Glomerular endothelial cell (primary cell): ENCODE results near the gene BHLHE23. TPM values are rescaled to one million over a fixed set of nuclear protein-coding genes. Genes with fewer than 3 reads are reported as not detected.
"Not testable (repeated sequence)": the region's sequence is repeated elsewhere in the genome, so short reads cannot be mapped to it uniquely, and the experiment has no call there.

Experiments
- DNase-seq: peaks from one replicate; pipeline ENCODE4 v3.0.0-alpha.2; 2011; ENCODE audit warnings: low read depth, low spot score; ENCODE audit errors: extremely low read depth
- total RNA-seq: library from RNA; depleted of rRNA; stranded (reverse); fragments of >200 nt; gene quantifications from 2 replicates; pipeline ENCODE4 v1.2.3, GENCODE V29; 2015

The BHLHE23 gene
- total RNA-seq, 1 donor from 2014 or later, result not detected

GRCh38 chr20:63043348-63044203, 36.8 kb upstream of the BHLHE23 start:
- no peak for DNase-seq

DNA sequence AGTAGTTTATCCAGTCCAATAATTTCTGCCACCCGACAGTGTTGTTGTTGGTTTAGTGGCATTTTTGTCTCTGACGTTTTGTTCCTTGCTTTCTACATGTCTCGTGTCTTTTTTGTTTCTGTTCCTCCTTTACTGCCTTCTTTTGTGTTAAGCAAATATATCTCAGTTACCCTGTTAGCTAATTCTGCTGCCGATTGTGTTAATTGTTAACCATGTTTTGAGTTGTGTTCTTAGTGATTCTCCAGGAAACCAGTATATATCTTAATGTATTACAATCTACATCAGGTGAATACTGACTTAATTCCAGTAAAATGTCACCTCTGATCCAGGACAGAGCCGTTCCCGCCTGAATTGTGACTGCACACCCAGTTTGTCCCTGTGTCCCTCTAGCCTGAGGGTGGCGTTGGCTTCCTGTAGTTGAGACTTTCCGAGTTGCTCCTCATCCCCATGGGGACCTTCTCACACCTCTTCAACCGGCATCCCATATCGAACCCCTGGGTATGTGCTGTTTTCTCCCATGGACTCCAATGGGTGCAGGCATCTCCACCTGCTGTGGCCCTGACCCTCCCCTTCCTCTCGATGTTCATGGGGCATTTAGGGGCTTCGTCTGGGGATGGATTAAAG, 35.8 kb upstream of the BHLHE23 start:
- DNase-seq, result no peak

DNA sequence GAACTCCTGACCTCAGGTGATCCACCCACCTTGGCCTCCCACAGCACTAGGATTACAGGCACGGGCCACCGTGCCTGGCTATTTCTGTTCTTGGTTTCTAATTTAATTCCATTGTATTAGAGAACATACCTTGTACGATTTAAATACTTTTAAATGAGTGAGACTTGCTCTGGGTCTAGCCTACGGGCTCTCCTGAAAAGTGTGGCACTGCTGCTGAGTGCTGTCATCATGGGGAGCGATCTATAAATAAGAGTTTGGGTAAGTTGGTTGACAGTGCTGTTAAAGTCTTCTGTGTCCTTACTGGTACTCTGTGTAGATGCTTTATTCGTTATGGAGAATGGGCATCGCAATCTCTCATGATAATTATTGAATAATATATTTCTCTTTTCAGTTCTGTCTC, 35.0 kb upstream of the BHLHE23 start:
- no peak for DNase-seq

GRCh38 chr20:63037669-63038268, 31.0 kb upstream of the BHLHE23 start:
- DNase-seq, result no peak

- DNase-seq, result no peak
Observed at GRCh38 chr20:63036291-63036690, 29.5 kb upstream of the BHLHE23 start.

DNA sequence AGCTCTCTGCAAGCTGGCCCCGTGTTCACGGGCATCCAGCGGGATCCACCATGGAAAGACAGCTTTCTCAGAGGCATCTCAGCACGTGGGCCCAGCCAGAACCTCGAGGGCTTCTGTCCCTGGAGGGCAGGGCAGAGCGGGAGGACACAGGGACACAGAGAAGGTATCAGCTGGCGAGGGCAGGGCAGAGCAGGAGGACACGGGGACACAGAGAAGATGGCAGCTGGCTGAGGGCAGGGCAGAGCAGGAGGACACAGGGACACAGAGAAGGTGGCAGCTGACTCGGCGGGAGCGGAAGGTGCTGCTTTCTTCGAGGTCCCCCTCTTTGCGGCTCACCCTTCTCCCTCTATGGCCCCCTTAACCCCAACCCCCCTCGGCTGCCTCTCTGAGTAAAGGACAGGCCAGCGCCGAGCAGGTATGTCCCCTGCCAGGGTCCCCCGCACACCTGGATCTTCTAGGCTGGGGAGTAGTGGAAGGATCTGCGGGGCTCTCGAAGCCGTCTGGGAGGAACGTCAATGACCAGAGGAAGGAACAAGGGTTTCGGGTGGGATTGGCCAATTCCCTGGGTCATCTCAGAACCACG, 28.9 kb upstream of the BHLHE23 start:
- no peak for DNase-seq

GRCh38 chr20:63034710-63035602, 28.2 kb upstream of the BHLHE23 start:
- not testable (repeated sequence) for DNase-seq

GRCh38 chr20:63033794-63034709, 27.3 kb upstream of the BHLHE23 start:
- DNase-seq, result no peak

DNA sequence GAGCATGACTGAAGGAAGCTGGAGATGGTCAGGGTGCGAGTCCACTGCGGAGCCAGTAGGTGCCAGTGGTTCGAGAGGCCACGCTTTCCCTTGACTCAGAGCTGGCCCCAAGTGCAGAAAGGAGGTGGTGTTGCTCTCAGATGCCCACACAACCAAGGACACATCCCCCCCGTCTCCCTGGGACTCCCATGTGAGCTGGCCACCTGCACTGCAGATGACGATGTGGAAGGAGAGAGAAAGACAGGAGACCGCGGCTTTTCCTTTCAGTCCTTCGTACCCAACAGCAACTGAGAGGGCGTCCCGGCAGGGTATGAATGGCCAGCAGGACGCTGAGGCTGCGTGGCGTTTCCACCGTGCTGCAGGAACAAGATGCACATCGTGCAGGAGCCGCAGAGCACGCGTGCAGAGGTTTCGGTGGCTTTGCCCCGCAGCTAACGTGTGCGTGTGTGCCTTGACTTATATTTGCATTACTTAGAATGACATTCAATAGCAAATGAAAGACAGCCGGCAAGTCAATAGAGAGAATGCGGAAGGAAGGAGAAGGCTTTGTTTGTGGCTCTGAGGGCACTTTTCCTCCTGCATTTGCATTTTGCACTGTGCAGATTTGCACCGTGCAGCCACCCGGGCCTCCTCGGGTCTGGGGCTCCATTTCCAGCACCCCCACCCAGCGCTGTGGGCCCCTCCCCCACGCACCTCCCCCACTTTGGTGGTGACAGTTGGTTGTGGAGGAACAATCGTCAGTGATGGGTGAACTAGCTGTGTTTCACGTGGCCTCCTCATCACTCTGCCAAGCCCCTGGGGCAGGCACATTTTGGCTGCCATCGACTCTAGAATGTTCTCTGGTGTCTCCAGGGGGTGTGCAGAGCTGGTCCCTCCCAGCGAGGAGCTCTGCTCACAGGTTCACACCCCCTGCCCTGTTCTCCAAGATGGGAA, 26.4 kb upstream of the BHLHE23 start:
- no peak for DNase-seq

DNA sequence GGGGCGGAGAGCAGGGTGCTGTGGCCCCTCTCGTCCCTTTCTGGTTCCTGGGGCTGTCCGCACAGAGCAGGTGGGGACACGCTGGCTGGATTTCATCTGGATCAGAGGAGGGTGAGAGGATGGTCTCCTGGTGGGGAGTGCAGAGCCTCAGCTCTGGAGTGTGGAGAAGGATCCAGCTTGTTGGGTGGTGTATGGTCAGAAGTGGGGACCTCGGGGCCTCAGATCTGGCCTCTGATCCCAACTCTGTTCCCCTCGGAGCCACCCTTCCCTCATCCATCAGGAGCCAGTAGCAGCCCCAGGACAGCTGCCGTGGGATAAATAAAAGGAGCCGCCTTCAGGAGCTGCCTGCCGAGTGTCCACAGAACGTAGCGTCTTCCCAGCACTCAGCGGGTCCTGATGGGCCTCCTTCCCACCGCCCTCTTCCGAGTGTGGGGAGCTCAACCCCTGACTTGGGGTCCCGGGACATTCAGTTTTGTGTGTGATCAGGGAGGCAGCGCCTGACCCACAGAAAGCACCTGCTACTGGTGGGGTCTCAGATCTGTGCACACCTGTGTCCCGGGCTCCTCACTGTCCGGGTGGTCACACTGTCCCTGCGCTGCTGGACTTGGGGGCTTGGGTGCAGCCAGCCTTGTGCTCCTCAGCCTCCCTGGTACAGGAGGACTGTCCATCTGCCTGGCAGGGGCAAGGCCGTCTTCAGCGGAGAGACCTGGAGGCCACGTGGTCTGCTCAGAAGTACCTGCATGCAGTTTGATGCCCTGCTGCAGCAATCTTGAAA, 25.4 kb upstream of the BHLHE23 start:
- DNase-seq, result no peak

DNA sequence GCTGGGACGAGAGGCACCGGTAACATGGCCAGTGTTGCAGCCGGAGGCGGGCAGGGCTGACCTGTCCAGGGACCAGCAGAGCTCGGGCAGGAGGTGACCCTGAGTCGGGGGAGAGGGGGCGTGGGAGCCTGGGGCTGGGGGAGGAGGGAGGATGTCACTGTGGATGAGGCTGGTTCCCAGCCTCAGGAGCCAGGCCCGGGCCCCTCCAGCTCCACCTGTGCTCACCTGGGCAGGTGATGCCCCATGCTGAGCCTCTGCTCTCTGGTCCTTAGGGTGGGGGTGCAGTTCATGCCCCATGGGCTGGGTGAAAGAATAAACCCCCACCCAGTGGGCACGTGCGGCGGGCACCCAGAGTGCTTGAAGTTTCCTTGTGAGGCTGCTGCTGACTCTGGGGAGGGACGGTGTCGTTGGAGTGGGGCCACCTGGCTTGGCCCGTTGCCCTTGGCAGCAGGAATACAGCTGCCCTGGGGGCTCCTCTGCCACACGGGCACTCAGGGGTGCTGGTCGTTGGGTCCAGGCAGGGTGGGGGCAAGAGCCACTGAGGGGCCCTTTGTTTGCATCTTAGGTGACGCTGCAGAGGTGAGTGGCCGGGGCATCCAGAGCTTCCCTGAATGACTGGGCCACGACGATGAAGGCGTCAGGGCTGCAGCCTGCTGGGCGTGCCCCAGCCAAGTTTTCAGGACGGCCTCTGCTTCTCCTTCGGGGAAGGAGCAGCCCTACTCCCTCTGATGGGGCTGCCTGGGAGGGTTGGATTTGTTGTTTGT, 24.7 kb upstream of the BHLHE23 start:
- DNase-seq, result no peak

DNA sequence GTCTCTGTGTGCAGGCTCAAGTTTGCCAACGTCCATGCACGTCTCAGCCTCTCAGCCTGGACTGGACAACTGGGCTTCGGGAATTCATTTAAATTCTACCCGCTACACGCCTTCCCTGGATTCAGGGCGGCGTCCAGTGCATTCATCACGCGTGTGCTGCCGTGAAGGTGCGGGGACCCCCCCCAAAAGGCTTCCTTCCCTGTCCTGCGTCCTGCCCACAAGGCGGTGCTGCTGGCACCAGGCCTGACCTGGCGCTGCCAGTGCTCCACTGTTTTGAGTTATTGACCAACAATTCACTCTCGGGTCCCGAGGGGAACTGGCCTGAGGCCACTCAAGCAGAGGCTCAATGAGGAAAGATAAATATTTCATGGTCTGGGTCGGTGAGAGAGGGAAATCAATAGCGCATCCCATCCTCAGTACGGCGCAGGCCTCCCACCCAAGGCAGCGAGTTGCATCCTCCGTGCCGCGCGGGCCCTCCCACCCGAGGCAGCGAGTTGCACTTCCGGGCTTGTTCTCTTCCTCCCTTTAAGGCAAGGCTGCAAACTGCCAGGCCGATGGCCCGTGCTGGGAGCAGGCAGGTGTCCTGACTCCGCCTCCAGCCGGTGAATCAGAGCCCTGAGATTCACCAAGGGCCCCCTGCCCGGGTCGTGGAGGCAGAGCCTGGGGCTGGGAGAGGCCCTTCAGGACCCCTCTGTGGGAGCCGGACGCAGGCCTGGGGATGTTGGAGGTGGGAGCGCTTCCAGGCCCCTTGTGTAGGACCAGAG, 22.8 kb upstream of the BHLHE23 start:
- DNase-seq, result no peak

DNA sequence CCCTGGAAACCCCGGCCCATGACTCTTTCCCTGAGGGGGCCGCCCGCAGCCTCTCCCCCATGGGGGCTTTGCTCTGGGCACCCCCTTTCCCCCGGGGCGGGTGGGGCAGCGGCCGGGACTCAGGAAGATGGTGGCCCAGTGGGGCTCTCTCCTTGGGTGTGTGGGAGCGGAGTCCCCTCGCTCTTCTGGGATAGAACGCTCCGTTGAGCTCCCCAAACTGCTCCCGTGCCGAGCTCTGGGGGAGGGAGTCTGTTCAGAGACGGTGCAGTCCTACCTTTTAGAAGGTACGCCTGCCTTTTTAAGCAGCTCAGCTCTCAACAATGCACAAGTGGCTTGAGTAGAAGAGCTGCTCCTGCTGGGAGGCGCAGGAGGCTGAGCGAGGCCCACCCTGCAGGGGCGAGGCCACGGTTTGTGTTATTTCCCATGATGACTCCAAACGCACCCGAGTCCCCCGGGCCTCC, 21.7 kb upstream of the BHLHE23 start:
- no peak for DNase-seq

GRCh38 chr20:63027922-63028389, 21.2 kb upstream of the BHLHE23 start:
- DNase-seq, result no peak

GRCh38 chr20:63027221-63027921, 20.6 kb upstream of the BHLHE23 start:
- no peak for DNase-seq
